ENCODE data around the gene RPS15. TPM values are rescaled to one million over a fixed set of nuclear protein-coding genes. Genes with fewer than 3 reads are reported as not detected.

Gene RPS15
- total RNA-seq, 1 donor from 2014 or later, result 603 TPM

DNA sequence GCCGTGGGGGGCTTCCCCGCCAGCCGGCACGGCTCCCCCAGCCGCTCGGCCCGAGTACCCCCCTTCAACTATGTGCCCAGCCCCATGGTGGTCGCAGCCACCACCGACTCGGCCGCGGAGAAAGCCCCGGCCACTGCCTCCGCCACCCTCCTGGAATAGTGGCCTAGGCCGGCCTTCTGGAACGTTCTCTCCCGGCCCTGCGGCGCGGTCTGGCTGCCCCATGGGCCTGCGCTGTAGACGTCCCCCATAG lies 31.8 kb downstream of the RPS15 start:
- Mint-ChIP-seq H3K9me3 (ENCODE audit: unreplicated experiment) (peaks cover 29% of the 10 kb centered on the region), H3K27ac (ENCODE audit: unreplicated experiment) (peak overlapping the region; percentile 52), H3K27me3 (ENCODE audit: unreplicated experiment) (peaks cover 31% of the 10 kb centered on the region), H3K36me3 (ENCODE audit: unreplicated experiment) (no peaks in the 10 kb centered on the region), H3K4me3 (ENCODE audit: unreplicated experiment) (peak overlapping the region; percentile 49), H3K4me1 (ENCODE audit: low read depth, unreplicated experiment) (peaks cover 7% of the 10 kb centered on the region)
- no peak for DNase-seq
- TF ChIP-seq, protein P1, sequence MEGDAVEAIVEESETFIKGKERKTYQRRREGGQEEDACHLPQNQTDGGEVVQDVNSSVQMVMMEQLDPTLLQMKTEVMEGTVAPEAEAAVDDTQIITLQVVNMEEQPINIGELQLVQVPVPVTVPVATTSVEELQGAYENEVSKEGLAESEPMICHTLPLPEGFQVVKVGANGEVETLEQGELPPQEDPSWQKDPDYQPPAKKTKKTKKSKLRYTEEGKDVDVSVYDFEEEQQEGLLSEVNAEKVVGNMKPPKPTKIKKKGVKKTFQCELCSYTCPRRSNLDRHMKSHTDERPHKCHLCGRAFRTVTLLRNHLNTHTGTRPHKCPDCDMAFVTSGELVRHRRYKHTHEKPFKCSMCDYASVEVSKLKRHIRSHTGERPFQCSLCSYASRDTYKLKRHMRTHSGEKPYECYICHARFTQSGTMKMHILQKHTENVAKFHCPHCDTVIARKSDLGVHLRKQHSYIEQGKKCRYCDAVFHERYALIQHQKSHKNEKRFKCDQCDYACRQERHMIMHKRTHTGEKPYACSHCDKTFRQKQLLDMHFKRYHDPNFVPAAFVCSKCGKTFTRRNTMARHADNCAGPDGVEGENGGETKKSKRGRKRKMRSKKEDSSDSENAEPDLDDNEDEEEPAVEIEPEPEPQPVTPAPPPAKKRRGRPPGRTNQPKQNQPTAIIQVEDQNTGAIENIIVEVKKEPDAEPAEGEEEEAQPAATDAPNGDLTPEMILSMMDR (IDR thresholded peaks at IDR 0.05; ENCODE audit: partially characterized antibody, unreplicated experiment), result no peak

DNA sequence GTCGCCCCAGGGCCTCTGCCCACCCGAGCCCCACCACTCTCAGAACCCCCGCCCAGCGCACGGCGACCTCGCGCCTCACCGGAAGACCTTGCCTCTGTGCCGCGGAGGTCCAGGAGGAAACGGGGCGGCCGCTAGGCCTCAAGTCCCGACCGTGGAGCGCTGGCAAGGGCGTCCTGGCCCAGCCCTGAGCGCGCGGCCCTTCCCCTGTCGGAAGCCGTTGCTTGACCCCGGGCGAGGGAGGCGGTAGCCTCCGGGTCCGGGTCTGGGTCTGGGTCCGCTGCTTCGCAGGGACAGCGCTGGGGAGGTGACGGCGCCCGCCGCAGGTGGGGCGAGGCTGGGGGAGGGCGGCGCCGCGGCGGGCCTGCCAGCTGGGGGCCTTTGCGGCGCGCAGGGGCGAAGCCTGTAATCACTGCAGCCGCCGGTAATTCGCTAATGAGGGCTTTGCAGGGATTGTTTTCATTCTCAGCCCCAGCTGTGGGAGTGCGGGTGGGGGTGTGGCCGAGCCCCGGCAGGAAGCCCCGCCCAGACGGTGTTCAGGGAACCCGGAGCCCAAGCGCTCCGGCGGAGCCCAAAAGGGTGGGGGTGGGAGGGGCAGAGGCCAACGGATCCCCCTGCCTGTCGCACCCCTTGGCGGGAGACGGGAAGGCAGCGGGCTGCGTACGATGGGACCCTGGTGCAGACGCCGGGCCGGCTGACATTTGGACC lies 32.3 kb downstream of the RPS15 start:
- peak; percentile 79 for DNase-seq
- H3K27me3 Mint-ChIP-seq (ENCODE audit: unreplicated experiment), result peaks cover 32% of the 10 kb centered on the region
- TF ChIP-seq, protein P1 (IDR thresholded peaks at IDR 0.05; ENCODE audit: partially characterized antibody, unreplicated experiment), result no peak

DNA sequence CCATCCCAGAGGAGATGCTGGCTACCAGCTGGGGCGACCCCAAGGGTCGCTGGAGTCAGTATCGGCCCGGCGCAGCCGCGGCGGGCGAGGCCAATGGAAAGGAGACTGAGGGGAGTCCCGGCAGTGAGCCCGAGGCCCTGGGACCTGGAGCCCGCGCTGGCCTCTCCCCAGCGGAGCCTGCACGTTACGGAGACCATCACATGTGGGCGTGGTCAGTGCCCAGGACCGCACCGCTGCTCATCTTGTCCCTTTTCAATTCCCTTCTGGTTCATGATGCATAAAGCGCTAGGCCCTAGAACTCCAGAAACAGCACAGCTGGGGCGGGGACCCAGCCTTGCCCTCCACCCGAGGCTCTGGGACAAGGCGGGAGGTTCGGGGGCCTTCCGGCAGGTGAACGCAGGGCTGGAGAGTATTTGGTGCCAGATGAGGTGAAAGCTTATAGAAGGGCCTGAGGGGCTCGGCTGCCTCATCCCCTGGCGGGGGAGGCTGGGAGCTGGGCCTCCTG lies 32.9 kb downstream of the RPS15 start:
- peak; percentile 80 for DNase-seq
- Mint-ChIP-seq H3K4me1 (ENCODE audit: low read depth, unreplicated experiment) (peaks cover 7% of the 10 kb centered on the region), H3K36me3 (ENCODE audit: unreplicated experiment) (no peaks in the 10 kb centered on the region), H3K9me3 (ENCODE audit: unreplicated experiment) (peaks cover 29% of the 10 kb centered on the region), H3K27me3 (ENCODE audit: unreplicated experiment) (peaks cover 32% of the 10 kb centered on the region), H3K27ac (ENCODE audit: unreplicated experiment) (peak overlapping the region; percentile 52), H3K4me3 (ENCODE audit: unreplicated experiment) (no peak overlapping the region)
- TF ChIP-seq, protein P1 (IDR thresholded peaks at IDR 0.05; ENCODE audit: partially characterized antibody, unreplicated experiment), result no peak

More for the DNA sequence above, 32.3 kb downstream of the RPS15 start:
- H3K9me3 Mint-ChIP-seq (ENCODE audit: unreplicated experiment), result peaks cover 29% of the 10 kb centered on the region
- no peaks in the 10 kb centered on the region for H3K36me3 Mint-ChIP-seq (ENCODE audit: unreplicated experiment)
- peak overlapping the region; percentile 52 for H3K27ac Mint-ChIP-seq (ENCODE audit: unreplicated experiment)
- H3K4me1 Mint-ChIP-seq (ENCODE audit: low read depth, unreplicated experiment), result peaks cover 7% of the 10 kb centered on the region
- H3K4me3 Mint-ChIP-seq (ENCODE audit: unreplicated experiment), result peak overlapping the region; percentile 49

DNA sequence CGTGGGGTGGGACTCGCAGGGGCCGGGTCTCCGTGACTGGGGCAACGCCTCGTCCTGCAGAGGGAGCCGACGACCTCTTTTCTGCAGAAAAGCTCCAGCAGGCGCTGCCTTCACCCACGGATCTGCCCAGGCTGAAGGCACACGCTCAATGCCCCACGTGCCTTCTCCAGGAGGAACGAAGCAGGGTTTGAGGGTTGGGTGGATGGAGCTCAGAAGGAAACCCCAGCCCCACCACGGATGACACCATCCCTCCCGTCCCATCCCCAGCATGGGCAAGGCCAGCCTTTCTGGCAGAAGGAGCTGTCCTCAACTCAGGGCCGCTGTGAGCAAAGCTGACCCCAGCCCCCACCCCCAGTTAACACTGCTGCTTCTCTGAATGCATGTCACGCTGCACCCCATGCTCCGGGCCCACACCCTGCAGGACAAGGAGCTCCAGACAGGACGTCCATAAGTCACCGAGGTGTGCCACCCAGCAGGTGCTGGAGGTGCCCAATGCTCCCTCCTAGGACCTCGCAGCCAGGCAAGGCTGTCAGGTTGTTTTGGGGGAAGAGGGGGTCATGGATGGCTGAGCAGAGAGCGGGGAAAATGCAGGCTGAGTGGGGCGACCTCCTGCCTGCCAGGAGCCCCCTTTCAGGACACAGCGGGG lies 33.4 kb downstream of the RPS15 start:
- Mint-ChIP-seq H3K9me3 (ENCODE audit: unreplicated experiment) (peaks cover 28% of the 10 kb centered on the region), H3K27me3 (ENCODE audit: unreplicated experiment) (peaks cover 32% of the 10 kb centered on the region), H3K36me3 (ENCODE audit: unreplicated experiment) (no peaks in the 10 kb centered on the region), H3K4me3 (ENCODE audit: unreplicated experiment) (no peak overlapping the region), H3K4me1 (ENCODE audit: low read depth, unreplicated experiment) (peaks cover 7% of the 10 kb centered on the region), H3K27ac (ENCODE audit: unreplicated experiment) (peak overlapping the region; percentile 55)
- peak; percentile 67 for DNase-seq
- TF ChIP-seq, protein P1 (IDR thresholded peaks at IDR 0.05; ENCODE audit: partially characterized antibody, unreplicated experiment), result no peak

Data from glutamatergic neuron (in vitro differentiated cells).